Measurements from ENCODE around the gene MOCS2.

DNA sequence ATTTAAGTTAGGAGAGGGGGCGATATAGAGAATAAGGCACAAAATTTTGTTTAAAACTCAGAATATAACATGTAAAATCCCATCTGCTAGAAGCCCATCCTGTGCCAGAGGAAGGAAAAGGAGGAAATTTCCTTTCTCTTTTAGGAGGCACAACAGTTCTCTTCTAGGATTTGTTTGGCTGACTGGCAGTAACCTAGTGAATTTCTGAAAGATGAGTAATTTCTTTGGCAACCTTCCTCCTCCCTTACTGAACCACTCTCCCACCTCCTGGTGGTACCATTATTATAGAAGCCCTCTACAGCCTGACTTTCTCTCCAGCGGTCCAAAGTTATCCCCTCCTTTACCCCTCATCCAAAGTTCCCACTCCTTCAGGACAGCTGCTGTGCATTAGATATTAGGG is 18.3 kb downstream of the MOCS2 start:
- TF ChIP-seq, protein P1, sequence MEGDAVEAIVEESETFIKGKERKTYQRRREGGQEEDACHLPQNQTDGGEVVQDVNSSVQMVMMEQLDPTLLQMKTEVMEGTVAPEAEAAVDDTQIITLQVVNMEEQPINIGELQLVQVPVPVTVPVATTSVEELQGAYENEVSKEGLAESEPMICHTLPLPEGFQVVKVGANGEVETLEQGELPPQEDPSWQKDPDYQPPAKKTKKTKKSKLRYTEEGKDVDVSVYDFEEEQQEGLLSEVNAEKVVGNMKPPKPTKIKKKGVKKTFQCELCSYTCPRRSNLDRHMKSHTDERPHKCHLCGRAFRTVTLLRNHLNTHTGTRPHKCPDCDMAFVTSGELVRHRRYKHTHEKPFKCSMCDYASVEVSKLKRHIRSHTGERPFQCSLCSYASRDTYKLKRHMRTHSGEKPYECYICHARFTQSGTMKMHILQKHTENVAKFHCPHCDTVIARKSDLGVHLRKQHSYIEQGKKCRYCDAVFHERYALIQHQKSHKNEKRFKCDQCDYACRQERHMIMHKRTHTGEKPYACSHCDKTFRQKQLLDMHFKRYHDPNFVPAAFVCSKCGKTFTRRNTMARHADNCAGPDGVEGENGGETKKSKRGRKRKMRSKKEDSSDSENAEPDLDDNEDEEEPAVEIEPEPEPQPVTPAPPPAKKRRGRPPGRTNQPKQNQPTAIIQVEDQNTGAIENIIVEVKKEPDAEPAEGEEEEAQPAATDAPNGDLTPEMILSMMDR (IDR thresholded peaks at IDR 0.05; ENCODE audit: insufficient read depth, low read length, poor library complexity, severe bottlenecking), result no peak
- TF ChIP-seq EZH2phosphoT487 (conservative IDR thresholded peaks at IDR 0.05; ENCODE audit: low read length), result no peak
